Measurements from ENCODE around the gene ACADSB.

Gene ACADSB

DNA sequence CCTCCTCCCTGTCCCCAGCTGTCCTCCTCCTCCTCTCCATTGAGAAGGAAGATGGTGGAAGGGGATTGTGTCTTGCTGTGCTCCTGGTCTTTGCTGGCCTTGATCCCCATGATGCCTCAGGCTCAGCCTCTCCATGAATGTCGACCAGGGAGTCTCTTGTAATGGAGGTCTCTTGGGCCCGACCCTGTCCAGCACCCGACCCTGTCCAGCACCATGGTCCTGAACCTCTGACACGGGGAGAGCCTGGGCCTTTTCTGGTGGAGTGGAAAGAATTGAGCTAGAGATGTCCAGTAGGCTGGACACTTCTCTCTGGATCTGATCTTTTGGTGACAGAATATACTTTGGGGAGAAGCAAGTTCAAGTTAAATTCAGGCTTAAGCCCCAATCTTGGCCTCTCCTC is 84.7 kb downstream of the ACADSB start:
- DNase-seq (ENCODE audit: low read depth in 2 of 2, low spot score in 1 of 2): no peak

- DNase-seq (ENCODE audit: low read depth in 2 of 2, low spot score in 1 of 2): no peak
Observed at GRCh38 chr10:123096452-123096851, 87.6 kb downstream of the ACADSB start.

DNA sequence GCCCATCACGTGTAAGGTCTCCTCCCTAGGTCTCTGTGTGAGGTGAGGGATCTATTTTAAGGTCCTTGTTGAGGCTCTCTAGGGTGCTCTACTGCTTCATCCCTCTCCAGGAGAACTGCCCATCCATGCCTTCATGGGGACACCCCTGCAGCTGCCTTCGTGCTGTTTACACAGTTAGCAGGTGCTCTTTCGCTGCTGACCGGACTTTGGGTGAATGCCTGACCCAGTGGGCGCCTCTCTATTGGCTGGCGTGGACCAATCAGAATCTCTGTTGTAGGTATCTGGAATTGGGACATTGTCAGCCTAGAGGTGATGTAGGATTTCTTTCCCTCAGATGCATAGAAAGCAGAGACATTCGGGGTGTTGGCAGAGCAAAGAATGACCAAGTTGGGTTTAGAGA is 88.2 kb downstream of the ACADSB start:
- DNase-seq (ENCODE audit: low read depth in 2 of 2, low spot score in 1 of 2): no peak

GRCh38 chr10:123100030-123100762 is 91.4 kb downstream of the ACADSB start:
- DNase-seq (ENCODE audit: low read depth in 2 of 2, low spot score in 1 of 2): no peak

DNA sequence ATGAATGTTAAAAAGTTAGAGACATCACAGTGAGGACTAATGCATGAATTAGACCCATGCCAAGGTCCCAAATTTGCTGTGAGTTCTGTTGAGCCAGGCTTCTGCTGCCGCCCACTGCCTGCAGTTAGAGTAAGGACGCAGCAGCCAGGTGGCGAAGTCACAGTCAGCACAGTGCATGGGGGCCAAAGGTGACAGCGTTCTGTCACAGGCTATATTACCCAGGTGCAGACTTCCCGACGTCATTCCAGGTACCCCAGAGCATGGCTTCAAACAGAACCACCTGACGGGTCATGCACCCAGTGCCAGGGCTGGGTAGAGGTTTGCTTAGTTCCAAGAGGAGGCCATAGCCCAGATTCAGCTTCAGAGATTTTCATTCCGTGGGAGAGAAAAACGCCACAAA is 93.1 kb downstream of the ACADSB start:
- no peak for DNase-seq (ENCODE audit: low read depth in 2 of 2, low spot score in 1 of 2)

DNA sequence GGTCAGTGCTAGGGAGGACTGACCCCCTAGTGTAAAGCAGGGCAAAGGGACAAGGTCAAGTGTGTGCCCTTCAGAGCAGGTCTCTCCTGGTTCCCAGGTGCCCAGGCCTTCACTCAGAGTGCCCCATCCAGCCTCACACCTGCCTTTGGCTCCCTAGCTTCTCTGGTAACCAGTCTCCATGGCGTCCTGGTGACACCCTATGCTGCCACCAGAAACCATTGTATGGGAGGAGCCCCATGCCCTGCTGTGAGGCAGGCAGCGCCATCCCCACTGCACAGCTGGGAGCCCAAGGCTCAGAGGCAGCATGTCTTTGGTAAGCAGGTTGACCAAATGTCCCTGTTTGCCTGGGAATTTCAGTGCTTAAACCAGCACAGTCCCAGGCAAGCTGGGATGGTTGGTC is 93.9 kb downstream of the ACADSB start:
- DNase-seq (ENCODE audit: low read depth in 2 of 2, low spot score in 1 of 2): no peak

DNA sequence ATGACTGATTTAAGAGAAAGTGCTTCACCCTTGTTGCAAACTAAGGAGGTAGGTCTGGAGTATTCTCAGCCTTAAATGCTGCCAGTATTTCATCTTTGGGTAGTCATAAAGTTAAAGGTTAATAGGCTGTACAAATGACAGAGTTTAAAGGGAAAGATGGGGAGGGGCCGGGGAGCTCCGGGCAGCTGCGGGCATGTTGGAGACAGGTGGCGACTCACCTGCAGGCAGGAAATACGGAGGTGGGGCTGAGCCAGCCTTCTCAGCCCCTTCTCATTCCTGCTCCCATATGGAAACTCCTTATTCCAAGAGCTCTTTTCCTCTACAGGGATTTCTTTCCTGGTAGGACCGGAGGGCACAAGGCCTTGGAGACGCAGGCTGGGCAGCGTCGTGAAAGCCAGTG is 95.1 kb downstream of the ACADSB start:
- no peak for DNase-seq (ENCODE audit: low read depth in 2 of 2, low spot score in 1 of 2)

All from stimulated activated CD8-positive, alpha-beta memory T cell treated with anti-CD3 and anti-CD28 coated beads, Interleukin-4, amount 100 ng/mL, for 4 hours (primary cell).